Glutamatergic neuron (in vitro differentiated cells): Measurements from ENCODE around the gene SCRN3. TPM values are rescaled to one million over a fixed set of nuclear protein-coding genes. Genes with fewer than 3 reads are reported as not detected.

Experiments used
- DNase-seq: peaks from one replicate; pipeline ENCODE4 v3.0.0; 2022
- H3K27ac Mint-ChIP-seq: one replicate; pipeline ENCODE4 v1.8.0; 2020; ENCODE audit warnings: mild to moderate bottlenecking, mixed read lengths, inconsistent platforms; ENCODE audit not compliant: unreplicated experiment
- H3K27me3 Mint-ChIP-seq: one replicate; pipeline ENCODE4 v1.8.0; 2020; ENCODE audit warnings: mild to moderate bottlenecking, moderate library complexity, mixed read lengths, inconsistent platforms; ENCODE audit not compliant: unreplicated experiment
- H3K36me3 Mint-ChIP-seq: one replicate; pipeline ENCODE4 v1.8.0; 2020; ENCODE audit warnings: mild to moderate bottlenecking, mixed read lengths, inconsistent platforms; ENCODE audit not compliant: unreplicated experiment
- H3K4me1 Mint-ChIP-seq: one replicate; pipeline ENCODE4 v1.8.0; 2020; ENCODE audit warnings: mild to moderate bottlenecking, low read depth, mixed read lengths, inconsistent platforms; ENCODE audit not compliant: unreplicated experiment
- H3K4me3 Mint-ChIP-seq: one replicate; pipeline ENCODE4 v1.8.0; 2020; ENCODE audit warnings: mild to moderate bottlenecking, mixed read lengths, inconsistent platforms; ENCODE audit not compliant: unreplicated experiment
- H3K9me3 Mint-ChIP-seq: one replicate; pipeline ENCODE4 v1.8.0; 2020; ENCODE audit warnings: mild to moderate bottlenecking, moderate library complexity, mixed read lengths, inconsistent platforms; ENCODE audit not compliant: unreplicated experiment
- CTCF ChIP-seq: fragments of 200-600 bp; sonication (generic); IDR thresholded peaks from one replicate; pipeline ENCODE4 v1.5.0; 2021; ENCODE audit not compliant: partially characterized antibody, unreplicated experiment
- total RNA-seq: library from RNA; stranded (reverse); fragmentation: NEBNext Ultra II Directional; extraction: Animal tissue kit (Norgen Biotek cat#: 25700); gene quantifications from one replicate; pipeline ENCODE4 v1.2.1, GENCODE V29; 2021; ENCODE audit not compliant: unreplicated experiment

Gene SCRN3
- total RNA-seq, 1 donor from 2014 or later, result 51.3 TPM

- Mint-ChIP-seq H3K4me3 (no peak overlapping the region), H3K27me3 (no peaks in the 10 kb centered on the region), H3K4me1 (peaks cover 8% of the 10 kb centered on the region), H3K36me3 (peaks cover 4% of the 10 kb centered on the region), H3K9me3 (no peaks in the 10 kb centered on the region), H3K27ac (no peak overlapping the region)
- TF ChIP-seq CTCF, result no peak
- DNase-seq, result no peak
Measured at GRCh38 chr2:174392706-174393105, 2.8 kb upstream of the SCRN3 start.

GRCh38 chr2:174395969-174396630 is 570 bp downstream of the SCRN3 start:
- H3K9me3 Mint-ChIP-seq, result no peaks in the 10 kb centered on the region

DNA sequence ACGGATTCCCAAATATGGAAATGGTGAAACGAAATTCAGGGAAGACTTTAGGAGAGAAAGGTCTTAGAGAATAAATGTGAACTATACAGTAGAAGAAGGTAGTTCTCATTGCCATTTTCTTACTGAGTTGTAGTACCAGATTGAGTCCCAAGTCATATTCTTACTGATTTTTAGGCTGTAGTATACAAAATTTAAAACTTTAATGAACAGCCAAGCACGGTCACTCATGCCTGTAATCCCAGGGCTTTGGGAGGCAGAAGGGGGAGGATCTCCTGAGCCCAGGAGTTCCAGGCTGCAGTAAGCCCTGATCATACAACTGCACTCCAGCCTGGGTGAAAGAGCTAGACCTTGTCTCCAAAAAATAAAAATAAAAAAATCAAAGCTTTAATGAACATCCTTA is 2.2 kb downstream of the SCRN3 start:
- Mint-ChIP-seq H3K4me1 (peaks cover 8% of the 10 kb centered on the region), H3K9me3 (no peaks in the 10 kb centered on the region), H3K27ac (no peak overlapping the region), H3K27me3 (no peaks in the 10 kb centered on the region), H3K4me3 (no peak overlapping the region), H3K36me3 (no peaks in the 10 kb centered on the region)
- no peak for DNase-seq
- TF ChIP-seq CTCF, result no peak

More at GRCh38 chr2:174395969-174396630, 570 bp downstream of the SCRN3 start:
- no peak for DNase-seq
- Mint-ChIP-seq H3K4me1 (peaks cover 8% of the 10 kb centered on the region), H3K4me3 (peak overlapping the region; percentile 96), H3K36me3 (no peaks in the 10 kb centered on the region), H3K27me3 (no peaks in the 10 kb centered on the region), H3K27ac (no peak overlapping the region)
- TF ChIP-seq CTCF, result no peak

DNA sequence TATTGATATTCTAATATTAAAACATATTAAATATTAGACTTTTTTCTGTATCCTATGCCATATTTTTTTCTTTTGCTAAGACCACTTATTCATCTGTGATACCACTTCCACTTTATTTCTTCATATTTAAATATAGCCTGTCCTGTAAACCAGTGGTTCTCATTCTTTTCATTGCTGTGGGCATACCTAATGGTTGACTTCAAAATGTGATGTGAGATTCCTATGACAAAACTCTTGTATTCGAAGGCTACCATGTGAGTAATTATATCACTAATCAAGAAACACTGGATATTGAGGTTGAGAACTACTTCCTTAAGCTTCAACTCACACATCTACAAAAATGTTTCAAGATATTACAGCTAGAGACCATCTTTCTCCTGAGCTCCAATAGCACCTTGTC is 3.6 kb downstream of the SCRN3 start:
- Mint-ChIP-seq H3K27me3 (peaks cover 1% of the 10 kb centered on the region), H3K36me3 (peaks cover 8% of the 10 kb centered on the region), H3K4me3 (no peak overlapping the region), H3K9me3 (no peaks in the 10 kb centered on the region), H3K4me1 (peaks cover 7% of the 10 kb centered on the region), H3K27ac (no peak overlapping the region)
- TF ChIP-seq CTCF, result no peak
- no peak for DNase-seq

GRCh38 chr2:174400853-174401252 is 5.3 kb downstream of the SCRN3 start:
- no peak for DNase-seq
- no peaks in the 10 kb centered on the region for H3K4me1 Mint-ChIP-seq
- TF ChIP-seq CTCF, result no peak
- H3K27me3 Mint-ChIP-seq, result peaks cover 1% of the 10 kb centered on the region
- H3K4me3 Mint-ChIP-seq, result no peak overlapping the region
- peaks cover 8% of the 10 kb centered on the region for H3K36me3 Mint-ChIP-seq
- no peaks in the 10 kb centered on the region for H3K9me3 Mint-ChIP-seq
- no peak overlapping the region for H3K27ac Mint-ChIP-seq
